ENCODE results near the gene NOD1.

The NOD1 gene

GRCh38 chr7:30437823-30438574 is 40.6 kb downstream of the NOD1 start:
- no peak for ATAC-seq
- TF ChIP-seq TSHZ2 (CRISPR knock-in tag; IDR thresholded peaks at IDR 0.05), result no peak
- no peak for TF ChIP-seq ZFP30 (CRISPR knock-in tag; IDR thresholded peaks at IDR 0.05)
- TF ChIP-seq ZC3H10 (CRISPR knock-in tag; IDR thresholded peaks at IDR 0.05), result no peak
- no peak for TF ChIP-seq CSDC2 (CRISPR knock-in tag; IDR thresholded peaks at IDR 0.05)
- TF ChIP-seq PATZ1 (CRISPR knock-in tag; IDR thresholded peaks at IDR 0.05; ENCODE audit: borderline replicate concordance), result no peak
- TF ChIP-seq ESRRG (CRISPR knock-in tag; IDR thresholded peaks at IDR 0.05), result no peak
- no peak for TF ChIP-seq TOX (CRISPR knock-in tag; IDR thresholded peaks at IDR 0.05; ENCODE audit: borderline replicate concordance)
- no peak for TF ChIP-seq CSRNP3 (CRISPR knock-in tag; IDR thresholded peaks at IDR 0.05)
- TF ChIP-seq ZFP3 (CRISPR knock-in tag; IDR thresholded peaks at IDR 0.05), result no peak
- TF ChIP-seq SNAI2 (CRISPR knock-in tag; IDR thresholded peaks at IDR 0.05), result no peak
- no peak for TF ChIP-seq RARB (CRISPR knock-in tag; IDR thresholded peaks at IDR 0.05)
- TF ChIP-seq TCF4 (CRISPR knock-in tag; IDR thresholded peaks at IDR 0.05; ENCODE audit: borderline replicate concordance), result no peak
- no peak for TF ChIP-seq ZNF70 (CRISPR knock-in tag; IDR thresholded peaks at IDR 0.05)
- no peak for TF ChIP-seq POU6F1 (CRISPR knock-in tag; IDR thresholded peaks at IDR 0.05; ENCODE audit: borderline replicate concordance, low read depth)
- TF ChIP-seq ISL1 (CRISPR knock-in tag; IDR thresholded peaks at IDR 0.05), result no peak
- TF ChIP-seq BACH2 (CRISPR knock-in tag; IDR thresholded peaks at IDR 0.05; ENCODE audit: borderline replicate concordance), result no peak
- TF ChIP-seq PPARA (CRISPR knock-in tag; IDR thresholded peaks at IDR 0.05; ENCODE audit: borderline replicate concordance), result no peak
- TF ChIP-seq OSR1 (CRISPR knock-in tag; IDR thresholded peaks at IDR 0.05), result no peak
- no peak for TF ChIP-seq CREB5 (CRISPR knock-in tag; IDR thresholded peaks at IDR 0.05; ENCODE audit: low read depth)

GRCh38 chr7:30436518-30436917 is 42.1 kb downstream of the NOD1 start:
- no peak for ATAC-seq
- TF ChIP-seq ESRRG (CRISPR knock-in tag; IDR thresholded peaks at IDR 0.05), result no peak
- no peak for TF ChIP-seq PATZ1 (CRISPR knock-in tag; IDR thresholded peaks at IDR 0.05; ENCODE audit: borderline replicate concordance)
- TF ChIP-seq TSHZ2 (CRISPR knock-in tag; IDR thresholded peaks at IDR 0.05), result no peak
- TF ChIP-seq ZC3H10 (CRISPR knock-in tag; IDR thresholded peaks at IDR 0.05), result no peak
- TF ChIP-seq OSR1 (CRISPR knock-in tag; IDR thresholded peaks at IDR 0.05), result no peak
- TF ChIP-seq BACH2 (CRISPR knock-in tag; IDR thresholded peaks at IDR 0.05; ENCODE audit: borderline replicate concordance), result no peak
- no peak for TF ChIP-seq ZFP3 (CRISPR knock-in tag; IDR thresholded peaks at IDR 0.05)
- no peak for TF ChIP-seq ZNF70 (CRISPR knock-in tag; IDR thresholded peaks at IDR 0.05)
- no peak for TF ChIP-seq ZNF8 (CRISPR knock-in tag; IDR thresholded peaks at IDR 0.05)
- no peak for TF ChIP-seq TCF4 (CRISPR knock-in tag; IDR thresholded peaks at IDR 0.05; ENCODE audit: borderline replicate concordance)
- TF ChIP-seq GLIS3 (CRISPR knock-in tag; IDR thresholded peaks at IDR 0.05), result no peak
- no peak for TF ChIP-seq SNAI2 (CRISPR knock-in tag; IDR thresholded peaks at IDR 0.05)
- TF ChIP-seq CREB5 (CRISPR knock-in tag; IDR thresholded peaks at IDR 0.05; ENCODE audit: low read depth), result no peak
- no peak for TF ChIP-seq CSDC2 (CRISPR knock-in tag; IDR thresholded peaks at IDR 0.05)
- TF ChIP-seq PPARA (CRISPR knock-in tag; IDR thresholded peaks at IDR 0.05; ENCODE audit: borderline replicate concordance), result no peak
- no peak for TF ChIP-seq ARNTL (CRISPR knock-in tag; IDR thresholded peaks at IDR 0.05; ENCODE audit: borderline replicate concordance, low read depth)
- no peak for TF ChIP-seq TOX (CRISPR knock-in tag; IDR thresholded peaks at IDR 0.05; ENCODE audit: borderline replicate concordance)
